Suprapubic skin (tissue), 4 donors: ENCODE measurements around the gene PTGR3.

ENCODE experiments used
- EP300 ChIP-seq: sonication (generic); formaldehyde crosslinking; IDR thresholded peaks from one replicate; pipeline ENCODE4 v1.6.1; 2017; ENCODE audit warnings: antibody characterized with exemption
- POLR2AphosphoS5 ChIP-seq, 3 donors: sonication (generic); formaldehyde crosslinking; IDR thresholded peaks; one replicate each; pipeline ENCODE4 v1.6.1; 2017; ENCODE audit warnings: antibody characterized with exemption in 3 of 3

DNA sequence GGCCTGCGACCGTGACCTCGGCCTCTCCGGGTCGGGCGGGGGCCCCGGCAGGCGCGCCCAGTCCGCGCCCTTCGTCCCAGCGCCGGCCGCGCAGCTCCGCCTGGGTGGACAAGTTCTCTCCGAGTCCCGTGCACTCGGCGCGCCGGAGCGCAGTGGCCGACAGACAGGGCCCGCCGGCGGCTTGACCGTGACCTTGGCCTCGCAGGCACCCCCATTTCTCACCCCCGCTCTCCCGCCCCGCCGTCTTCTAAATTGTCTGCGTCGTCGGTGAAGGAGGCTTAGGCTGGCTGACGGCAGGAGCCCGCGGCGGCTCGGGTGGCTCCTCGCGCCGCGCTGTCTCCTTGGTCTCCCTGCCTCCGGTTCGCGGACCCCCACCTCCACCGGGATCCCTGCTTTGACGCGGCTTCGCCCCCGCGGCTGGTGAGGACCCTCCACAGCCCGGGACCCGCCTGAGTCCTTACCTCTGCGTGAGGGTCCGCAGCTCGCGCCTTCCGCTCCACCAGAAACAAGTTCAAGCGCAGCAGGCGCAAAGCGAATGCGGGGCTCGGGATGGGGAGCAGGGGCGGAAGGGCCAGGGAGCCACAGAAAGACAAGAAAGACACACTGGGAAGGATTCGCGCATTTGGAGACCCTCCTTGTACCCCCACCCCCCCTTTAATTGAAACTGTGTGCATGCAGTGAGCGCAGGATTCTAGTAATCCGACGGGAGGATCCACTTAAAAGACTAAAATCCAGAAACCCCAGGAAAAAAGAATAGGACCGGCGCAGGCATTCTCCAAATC, 4.0 kb downstream of the PTGR3 start:
- TF ChIP-seq POLR2AphosphoS5 (IDR thresholded peaks at IDR 0.05) (no peak), EP300 (no peak)
